Measurements from ENCODE around the gene AFF3.
"Not testable (repeated sequence)": the region's sequence is repeated elsewhere in the genome, so short reads cannot be mapped to it uniquely, and the experiment has no call there.

Gene AFF3, protein sequence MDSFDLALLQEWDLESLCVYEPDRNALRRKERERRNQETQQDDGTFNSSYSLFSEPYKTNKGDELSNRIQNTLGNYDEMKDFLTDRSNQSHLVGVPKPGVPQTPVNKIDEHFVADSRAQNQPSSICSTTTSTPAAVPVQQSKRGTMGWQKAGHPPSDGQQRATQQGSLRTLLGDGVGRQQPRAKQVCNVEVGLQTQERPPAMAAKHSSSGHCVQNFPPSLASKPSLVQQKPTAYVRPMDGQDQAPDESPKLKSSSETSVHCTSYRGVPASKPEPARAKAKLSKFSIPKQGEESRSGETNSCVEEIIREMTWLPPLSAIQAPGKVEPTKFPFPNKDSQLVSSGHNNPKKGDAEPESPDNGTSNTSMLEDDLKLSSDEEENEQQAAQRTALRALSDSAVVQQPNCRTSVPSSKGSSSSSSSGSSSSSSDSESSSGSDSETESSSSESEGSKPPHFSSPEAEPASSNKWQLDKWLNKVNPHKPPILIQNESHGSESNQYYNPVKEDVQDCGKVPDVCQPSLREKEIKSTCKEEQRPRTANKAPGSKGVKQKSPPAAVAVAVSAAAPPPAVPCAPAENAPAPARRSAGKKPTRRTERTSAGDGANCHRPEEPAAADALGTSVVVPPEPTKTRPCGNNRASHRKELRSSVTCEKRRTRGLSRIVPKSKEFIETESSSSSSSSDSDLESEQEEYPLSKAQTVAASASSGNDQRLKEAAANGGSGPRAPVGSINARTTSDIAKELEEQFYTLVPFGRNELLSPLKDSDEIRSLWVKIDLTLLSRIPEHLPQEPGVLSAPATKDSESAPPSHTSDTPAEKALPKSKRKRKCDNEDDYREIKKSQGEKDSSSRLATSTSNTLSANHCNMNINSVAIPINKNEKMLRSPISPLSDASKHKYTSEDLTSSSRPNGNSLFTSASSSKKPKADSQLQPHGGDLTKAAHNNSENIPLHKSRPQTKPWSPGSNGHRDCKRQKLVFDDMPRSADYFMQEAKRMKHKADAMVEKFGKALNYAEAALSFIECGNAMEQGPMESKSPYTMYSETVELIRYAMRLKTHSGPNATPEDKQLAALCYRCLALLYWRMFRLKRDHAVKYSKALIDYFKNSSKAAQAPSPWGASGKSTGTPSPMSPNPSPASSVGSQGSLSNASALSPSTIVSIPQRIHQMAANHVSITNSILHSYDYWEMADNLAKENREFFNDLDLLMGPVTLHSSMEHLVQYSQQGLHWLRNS (N-terminal part only)

DNA sequence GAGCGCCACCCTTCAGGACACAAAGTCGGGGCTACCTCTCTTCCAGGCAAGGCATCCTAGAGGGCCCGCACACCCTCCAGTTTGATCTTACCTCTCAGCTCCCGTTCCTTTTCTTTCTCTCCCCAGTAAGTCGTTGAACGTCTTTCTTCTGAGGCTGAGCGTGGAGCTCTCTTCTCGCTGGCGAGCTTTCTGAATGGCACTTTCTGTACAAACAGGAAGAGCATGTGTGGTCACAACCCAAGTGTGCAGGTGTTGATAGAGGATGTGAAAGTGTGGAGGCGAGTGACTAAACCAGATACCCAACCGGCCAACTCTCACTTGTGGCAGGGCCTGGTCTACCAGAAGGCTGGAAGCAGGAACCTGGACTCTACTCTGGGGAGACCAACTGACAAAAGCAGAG is at the start of gene AFF3:
AFF3 (minus strand) TSS at position 198 of the 400 bp plus-strand sequence. CDS start 38,136 bp downstream, outside the sequence.
- in situ Hi-C loops (cut with MboI; ENCODE audit: low sequenced_read_pairs): no loop called here

DNA sequence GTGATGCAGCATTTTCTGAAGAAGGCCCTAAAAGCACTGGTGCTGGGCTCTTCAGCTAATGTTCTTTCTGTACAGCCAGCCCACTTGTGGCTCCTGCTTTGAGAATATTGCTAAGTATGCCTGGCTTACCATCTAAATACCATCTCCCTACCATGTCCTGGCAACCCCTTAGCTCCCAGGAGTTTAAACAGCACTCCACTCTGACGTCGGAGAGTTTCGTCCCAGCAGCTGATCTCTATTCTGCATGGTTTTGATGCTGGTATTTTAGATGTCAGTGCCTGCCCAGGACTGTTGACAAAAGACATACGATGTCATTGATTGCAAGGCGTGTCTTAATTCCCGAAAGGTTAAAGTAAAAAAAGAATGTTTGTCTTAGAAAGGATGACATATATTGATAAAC is 47.0 kb upstream of the AFF3 start:
- in situ Hi-C loops (cut with MboI; ENCODE audit: low sequenced_read_pairs): no loop called here

DNA sequence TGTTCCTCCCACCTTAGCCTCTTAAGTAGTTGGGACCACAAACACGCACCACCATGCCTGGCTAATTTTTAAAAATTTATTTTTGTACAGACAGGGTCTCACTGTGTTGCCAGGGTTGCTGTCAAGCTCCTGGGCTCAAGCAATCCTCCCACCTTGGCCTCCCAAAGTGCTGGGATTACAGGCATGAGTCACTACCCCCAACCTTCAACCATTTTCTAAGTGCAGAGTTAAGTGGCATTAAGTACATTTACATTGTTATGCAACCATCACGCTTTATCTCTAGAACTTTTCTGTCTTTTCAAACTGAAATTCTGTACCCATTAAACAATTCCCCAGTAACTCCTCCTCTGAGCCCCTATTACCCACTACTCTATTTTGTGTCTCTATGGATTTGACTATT is 45.9 kb upstream of the AFF3 start:
- in situ Hi-C loops (cut with MboI; ENCODE audit: low sequenced_read_pairs): no loop called here

DNA sequence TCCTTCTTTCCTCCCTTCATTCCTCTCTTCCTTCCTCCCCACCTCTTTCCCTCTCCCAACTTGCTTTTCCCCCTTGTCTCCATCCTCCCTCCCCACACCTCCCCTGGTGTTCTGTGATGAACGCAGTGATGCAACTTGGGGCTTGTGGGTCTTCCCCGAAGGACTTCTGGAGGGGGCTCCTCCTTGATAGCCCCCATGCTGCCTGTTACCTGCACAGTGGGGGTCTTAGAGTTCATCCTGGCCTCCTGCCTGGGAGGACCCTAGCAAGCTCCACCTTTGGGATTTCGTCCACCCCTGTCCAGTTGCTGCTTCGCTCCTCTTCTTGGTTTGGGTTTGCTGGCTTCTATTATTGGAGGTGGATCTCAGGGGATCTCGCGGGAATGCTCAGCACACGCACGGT is 43.7 kb upstream of the AFF3 start:
- in situ Hi-C loops (cut with MboI; ENCODE audit: low sequenced_read_pairs): no loop called here

DNA sequence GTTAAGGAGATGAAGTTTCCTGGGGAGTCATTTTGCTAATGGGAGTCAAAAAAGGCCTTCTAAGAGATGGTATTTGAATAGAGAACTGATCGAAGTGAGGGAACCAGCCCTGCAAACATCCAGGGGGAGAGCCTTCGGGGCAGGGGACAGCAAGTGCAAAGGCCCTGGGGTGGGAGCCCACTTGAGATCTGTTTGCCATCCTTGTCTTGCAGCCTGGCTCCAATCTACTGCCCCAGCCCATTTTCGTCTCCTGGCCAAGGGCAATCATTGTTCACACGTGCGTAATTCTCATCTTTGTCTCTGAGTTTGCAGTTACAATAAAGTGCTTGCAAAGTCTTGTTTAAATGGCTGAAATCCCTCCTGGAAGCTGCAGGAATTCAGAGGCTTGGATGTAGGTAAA is 43.1 kb upstream of the AFF3 start:
- in situ Hi-C loops (cut with MboI; ENCODE audit: low sequenced_read_pairs): no loop called here

DNA sequence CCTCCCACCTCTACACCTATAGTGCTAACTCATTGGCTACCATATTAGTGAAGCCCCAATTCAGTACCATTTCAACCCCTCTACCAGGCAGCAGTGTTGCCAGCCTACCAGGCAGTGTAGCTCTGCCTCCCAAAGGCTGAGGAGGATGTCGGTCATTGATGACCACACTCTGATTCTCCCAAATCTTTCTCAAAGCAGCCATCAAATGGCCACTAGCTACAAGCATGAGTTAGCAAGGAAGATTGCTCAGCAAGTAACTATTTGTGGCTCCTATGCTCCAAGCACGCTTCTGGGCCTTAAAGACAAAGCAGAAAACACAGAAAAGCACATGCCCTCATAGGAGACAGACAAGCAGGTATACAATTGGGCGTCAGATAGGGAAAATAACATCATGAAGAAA is 42.7 kb upstream of the AFF3 start:
- in situ Hi-C loops (cut with MboI; ENCODE audit: low sequenced_read_pairs): no loop called here

DNA sequence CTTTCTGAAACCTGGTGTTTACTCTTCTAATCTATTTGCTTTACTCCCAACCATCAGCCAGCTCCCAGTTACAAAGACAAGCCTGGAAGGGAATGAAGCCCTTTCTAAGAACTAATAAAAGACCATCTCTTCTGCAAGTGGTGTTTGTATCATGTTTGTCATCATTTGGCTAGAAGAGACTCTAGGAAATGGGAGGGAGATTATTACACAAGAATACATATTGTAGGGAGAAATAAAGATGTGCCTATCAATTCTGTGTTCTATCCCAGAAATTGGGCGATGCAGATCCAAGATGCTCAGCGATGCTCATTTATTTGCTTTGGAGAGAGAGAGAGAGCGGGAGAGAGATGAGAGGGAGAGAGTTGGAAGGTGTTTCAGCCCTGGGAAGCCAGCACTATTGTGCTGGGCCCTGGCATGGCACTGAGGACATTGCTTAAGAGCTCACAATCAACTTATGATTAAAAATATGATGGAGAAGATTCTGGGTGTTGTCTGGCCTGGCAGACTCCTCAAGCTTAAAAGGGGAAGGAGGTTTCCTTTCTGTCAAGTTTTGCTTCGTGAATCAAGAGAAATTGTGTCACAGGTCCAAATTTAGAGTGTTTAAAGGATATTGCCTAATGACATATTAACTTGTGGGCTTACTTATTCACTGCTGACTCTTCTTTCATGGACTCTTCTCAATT is 41.8 kb upstream of the AFF3 start:
- in situ Hi-C loops (cut with MboI; ENCODE audit: low sequenced_read_pairs): no loop called here

DNA sequence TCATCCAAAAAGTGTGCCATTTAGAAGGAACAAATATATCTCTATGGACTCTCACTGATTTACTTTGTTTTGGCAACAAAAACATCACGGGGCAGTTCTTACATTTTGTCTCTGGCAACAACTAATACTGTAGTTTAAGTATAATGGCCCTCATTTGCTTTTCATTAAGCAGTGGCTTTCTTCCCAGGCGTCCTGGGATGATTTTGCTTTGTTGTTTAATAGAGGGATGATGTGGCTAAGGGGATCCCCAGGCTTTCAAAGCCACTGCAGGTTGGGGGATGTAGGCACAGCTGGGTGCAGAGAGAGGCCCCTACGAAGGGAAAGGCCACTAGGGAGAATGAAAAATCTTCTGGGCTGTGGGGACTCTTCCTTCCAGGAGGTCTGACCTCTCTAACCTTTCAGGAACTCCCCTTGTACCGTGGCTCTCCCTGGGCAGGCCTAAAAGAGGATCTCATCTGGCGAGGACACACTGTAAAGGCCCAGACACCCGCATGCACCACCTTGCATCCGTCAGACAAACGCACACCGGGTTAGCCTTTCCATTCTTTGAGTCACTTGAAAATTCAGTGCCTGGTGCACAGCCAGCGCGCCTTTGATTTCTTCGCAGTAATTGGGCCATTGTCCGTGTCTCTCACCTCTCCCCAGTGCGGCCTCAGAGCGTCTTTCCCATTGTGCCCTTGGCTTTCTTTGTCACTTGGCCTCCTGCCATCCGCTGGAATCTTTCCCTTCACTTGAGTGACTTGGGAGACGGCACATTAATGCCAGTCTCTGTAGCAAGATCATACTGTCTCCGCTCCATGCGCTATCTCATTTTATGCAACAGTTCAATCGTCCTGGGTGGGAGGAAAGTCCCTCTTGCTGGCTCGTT is 40.3 kb upstream of the AFF3 start:
- in situ Hi-C loops (cut with MboI; ENCODE audit: low sequenced_read_pairs): no loop called here

DNA sequence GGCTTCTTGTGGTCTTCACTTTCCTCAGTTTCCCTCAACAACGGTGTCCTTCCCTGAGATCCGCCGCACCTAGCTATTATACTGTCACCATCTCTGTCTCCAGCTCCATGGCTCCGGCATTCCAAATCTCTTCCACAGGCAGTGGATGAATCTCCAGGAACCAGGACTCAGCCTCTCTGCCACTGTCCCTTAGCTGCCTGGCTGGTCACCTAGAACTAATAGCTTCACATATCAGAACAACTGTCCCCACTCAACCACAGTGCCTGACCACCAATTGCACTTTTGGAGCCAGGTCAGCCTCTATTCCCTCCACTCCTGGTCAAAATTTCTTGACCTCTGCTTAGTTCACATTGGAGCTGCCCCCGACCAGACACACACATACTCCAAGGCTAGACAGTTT is 38.1 kb upstream of the AFF3 start:
- in situ Hi-C loops (cut with MboI; ENCODE audit: low sequenced_read_pairs): no loop called here

DNA sequence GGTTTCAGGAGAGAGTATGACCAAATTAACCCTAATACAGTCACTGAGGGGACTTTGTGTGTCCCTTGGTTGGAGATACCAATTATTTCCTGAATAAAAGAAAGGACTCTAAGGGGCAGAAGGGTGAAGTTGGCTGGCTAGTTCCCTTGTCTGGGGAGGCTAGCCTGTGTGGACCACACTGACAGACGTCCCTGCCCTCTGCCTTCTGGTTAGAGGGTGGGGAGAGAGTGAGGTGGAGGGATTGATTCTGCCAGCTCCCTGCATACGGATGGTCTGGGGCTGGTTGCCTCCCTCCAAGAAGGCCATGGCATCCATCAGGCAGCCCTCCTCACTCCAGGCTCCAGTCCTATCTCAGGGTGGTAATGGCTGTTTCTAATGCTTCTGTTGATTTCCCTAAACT is 37.4 kb upstream of the AFF3 start:
- in situ Hi-C loops (cut with MboI; ENCODE audit: low sequenced_read_pairs): no loop called here

DNA sequence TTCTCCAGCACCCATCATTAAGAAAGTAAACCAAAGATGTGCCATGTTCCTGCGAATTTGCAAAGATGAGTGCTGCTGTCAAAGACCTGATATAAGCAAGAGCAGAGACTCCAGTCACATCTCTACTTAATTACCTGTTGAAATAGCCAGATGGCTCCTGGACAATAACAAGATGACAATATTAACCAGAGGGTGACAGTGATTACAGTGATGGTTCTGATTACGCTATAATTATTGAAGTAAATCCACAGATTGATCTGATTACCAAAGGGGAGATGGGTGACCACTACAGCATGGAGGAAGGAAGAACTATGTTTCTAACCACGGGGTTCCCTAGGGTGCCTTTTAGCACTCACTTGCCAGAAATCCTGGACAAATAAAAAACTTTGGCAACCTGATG is 36.5 kb upstream of the AFF3 start:
- in situ Hi-C loops (cut with MboI; ENCODE audit: low sequenced_read_pairs): no loop called here

DNA sequence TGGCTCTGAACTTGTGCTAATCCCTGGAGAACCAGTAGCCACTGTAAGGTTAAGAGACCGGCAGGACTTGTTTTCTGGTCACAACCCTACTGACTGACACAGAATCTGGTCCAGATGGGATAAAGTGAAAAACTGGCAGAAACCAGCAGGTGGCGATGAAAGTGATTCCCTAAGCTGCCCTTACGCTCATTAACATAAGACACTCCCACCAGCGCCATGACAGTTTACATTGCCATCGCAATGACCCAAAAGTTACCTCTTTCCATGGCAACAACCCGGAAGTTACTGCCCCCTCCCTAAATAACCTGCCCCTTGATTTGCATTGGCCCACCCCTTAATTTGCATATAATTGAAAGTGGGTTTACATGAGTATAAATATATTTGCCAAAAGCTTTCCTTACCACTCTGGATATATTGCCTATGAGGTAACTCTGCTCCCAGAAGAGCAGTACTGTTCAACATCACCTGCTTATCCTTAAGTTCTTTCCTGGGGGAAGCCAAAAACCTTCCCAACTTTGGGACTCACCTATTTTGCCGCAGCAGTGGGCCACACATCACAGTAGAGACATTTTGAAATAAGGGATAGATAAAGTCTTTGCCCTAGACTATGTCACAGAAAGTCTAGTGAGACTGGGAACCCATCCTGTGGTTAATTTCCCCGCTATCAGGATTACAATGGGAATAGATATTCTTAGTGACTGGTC is 35.8 kb upstream of the AFF3 start:
- in situ Hi-C loops (cut with MboI; ENCODE audit: low sequenced_read_pairs): no loop called here

DNA sequence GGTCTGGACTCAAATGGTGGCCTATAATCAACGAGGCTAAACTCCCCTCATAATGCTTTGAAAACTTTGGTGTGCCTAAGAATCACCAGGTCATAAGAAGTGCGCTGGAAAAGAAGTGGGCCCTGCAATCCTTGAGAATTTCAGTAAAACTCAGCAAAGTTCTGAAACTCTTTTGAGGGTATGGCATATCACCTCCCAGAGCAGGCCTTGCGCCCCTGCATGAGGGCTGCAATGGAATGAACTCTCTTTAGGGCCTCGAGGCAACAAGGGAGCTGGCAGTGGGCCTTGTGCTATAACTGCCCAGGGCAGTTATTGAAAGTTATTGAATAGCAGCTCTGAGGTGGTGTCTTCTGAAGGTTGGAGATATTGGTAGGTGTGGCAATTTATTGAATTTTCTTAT is 34.5 kb upstream of the AFF3 start:
- in situ Hi-C loops (cut with MboI; ENCODE audit: low sequenced_read_pairs): no loop called here

DNA sequence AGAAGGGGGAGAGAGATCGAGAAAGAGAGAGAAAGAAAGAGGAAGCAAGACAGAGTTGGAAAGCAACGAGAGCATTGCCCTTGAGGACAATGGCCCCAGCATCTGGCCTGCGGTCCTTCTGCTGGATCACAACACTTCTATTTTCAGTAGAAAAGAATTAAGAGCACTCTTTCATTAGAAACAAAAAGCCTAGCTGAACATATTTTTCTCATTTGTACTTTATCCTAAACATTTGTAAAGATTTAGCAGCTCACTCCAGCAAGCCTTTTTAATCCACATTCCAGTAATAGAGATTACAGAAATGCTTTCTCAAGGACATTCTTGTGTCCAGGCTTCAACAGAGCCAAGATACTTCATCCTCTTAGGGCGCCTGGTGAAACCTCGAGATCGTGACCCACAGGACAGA is 31.6 kb upstream of the AFF3 start:
- in situ Hi-C loops (cut with MboI; ENCODE audit: low sequenced_read_pairs): no loop called here

DNA sequence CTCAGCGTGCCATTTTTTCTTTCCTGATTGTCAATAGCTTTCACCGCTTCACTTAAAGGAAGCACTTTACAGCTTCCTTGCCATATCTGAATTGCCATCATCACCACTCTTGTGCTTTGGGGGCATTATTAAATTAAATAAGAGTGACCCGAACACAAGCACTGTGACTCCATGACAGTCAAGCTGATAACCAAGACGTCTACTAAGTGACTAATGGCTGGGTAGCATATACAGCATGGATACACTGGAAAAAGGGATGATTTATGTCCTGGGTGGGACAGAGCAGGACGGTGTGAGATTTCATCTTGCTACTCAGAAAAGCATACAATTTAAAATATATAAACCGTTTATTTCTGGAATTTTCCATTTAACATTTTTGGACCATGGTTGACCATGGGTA is 24.3 kb upstream of the AFF3 start:
- in situ Hi-C loops (cut with MboI; ENCODE audit: low sequenced_read_pairs): no loop called here

DNA sequence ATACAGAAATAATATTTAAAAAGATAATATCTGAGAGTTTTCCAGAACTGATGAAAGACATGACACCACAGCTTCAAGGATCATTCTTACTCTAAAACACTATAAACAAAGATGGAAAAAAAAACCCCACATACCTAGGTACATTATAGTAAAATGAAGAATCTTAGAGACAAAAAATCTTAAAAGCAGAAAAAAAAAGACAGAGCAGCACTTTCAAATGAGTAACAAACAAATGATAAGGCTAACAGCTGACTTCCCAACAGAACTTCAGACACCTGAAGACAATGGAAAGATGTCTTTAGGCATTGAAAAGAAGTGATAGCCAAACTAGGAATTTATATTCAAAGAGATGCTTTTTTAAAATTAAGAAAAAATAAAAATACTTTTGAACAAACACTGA is 21.2 kb upstream of the AFF3 start:
- in situ Hi-C loops (cut with MboI; ENCODE audit: low sequenced_read_pairs): no loop called here

DNA sequence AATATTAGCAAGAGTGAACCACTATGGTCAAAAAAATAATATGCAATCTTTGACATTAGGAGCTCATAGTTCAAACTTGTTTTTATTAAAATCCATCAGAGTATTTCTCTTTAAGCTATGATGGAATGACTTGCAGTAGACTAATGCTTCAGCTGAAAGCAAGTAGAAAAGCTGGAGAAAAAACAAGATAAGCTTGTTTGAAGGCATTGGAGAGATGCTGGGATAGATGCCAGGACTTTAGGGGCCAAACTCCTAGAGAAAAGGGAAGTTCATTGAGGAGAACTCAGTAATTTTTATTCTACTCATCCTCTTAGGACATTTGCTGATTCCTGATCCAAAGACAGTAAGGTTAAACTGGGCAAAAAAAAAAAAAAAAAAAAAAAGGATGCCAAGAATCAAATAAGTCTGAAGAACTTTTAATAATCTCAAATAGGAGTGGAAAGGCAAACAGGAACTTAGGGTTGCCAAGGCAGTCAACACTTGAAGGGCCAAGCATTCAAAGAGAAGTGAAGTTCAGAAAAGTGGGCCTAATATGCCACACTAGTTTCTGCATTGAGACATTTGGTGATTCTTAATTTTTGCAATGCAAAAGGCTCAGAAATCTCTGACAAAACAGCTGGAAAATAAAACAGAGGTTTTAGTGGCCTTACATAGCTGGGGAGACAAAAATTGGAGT is 19.7 kb upstream of the AFF3 start:
- in situ Hi-C loops (cut with MboI; ENCODE audit: low sequenced_read_pairs): no loop called here

DNA sequence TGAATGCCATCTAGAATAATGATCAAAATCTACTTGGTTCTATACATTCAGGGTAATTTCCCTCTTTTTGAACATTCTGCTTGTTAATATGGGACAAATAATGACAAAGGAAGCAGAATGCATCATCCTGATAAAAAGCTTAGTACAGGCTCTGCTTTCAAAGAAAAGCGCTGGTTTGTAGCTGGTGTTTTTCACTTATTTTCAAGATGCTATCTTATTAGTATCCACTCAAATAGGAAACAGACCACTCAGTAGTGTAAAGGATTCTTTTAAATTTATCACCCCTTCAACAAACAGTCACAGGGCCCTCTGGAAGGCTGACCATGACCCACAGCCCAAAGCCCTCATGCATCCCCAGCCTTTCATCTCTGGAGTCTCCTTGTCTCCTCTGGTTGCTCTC is 18.0 kb upstream of the AFF3 start:
- in situ Hi-C loops (cut with MboI; ENCODE audit: low sequenced_read_pairs): no loop called here

DNA sequence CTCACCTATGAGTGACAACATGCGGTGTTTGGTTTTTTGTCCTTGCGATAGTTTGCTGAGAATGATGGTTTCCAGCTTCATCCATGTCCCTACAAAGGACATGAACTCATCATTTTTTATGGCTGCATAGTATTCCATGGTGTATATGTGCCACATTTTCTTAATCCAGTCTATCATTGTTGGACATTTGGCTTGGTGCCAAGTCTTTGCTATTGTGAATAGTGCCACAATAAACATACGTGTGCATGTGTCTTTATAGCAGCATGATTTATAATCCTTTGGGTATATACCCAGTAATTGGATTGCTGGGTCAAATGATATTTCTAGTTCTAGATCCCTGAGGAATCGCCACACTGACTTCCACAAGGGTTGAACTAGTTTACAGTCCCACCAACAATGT is 9.4 kb upstream of the AFF3 start:
- in situ Hi-C loops (cut with MboI; ENCODE audit: low sequenced_read_pairs): not testable (repeated sequence)

All from hTERT RPE-1 (cell line).